GM20000 (cell line): Measurements from ENCODE around the gene CDT1.

Experiments
- DNase-seq: peaks from one replicate; pipeline ENCODE4 v3.0.0; 2012; ENCODE audit warnings: low spot score
- CTCF ChIP-seq: IDR thresholded peaks from 2 replicates; pipeline ENCODE4 v1.5.1; 2012; ENCODE audit warnings: mild to moderate bottlenecking, control low read depth; ENCODE audit errors: extremely low read depth, missing control alignments

The CDT1 gene

GRCh38 chr16:88856122-88856827, 52.7 kb downstream of the CDT1 start:
- no peak for DNase-seq
- no peak for TF ChIP-seq CTCF

- peak; percentile 100 for DNase-seq
- no peak for TF ChIP-seq CTCF
These were observed 53.5 kb downstream of the CDT1 start, which contains the start of the genes GALNS and TRAPPC2L for GRCh38 chr16:88856828-88857727. TSS of gene GALNS (minus strand) at chr16:88856947. CDS start at chr16:88856877, 70 bp downstream. TSS of gene TRAPPC2L (plus strand) at chr16:88857127. CDS start at chr16:88857151, 24 bp downstream.

GRCh38 chr16:88857728-88858339, 54.2 kb downstream of the CDT1 start:
- TF ChIP-seq CTCF, result peak; percentile 84
- peak; percentile 91 for DNase-seq
